RWPE1 (cell line): Measurements from ENCODE around the gene NQO2.
"Not testable (repeated sequence)": the region's sequence is repeated elsewhere in the genome, so short reads cannot be mapped to it uniquely, and the experiment has no call there.

ENCODE experiments used
- CTCF ChIA-PET: fragments of 350-600 bp; sonication (Branson Sonifier 250); formaldehyde crosslinking; extraction: SDS; loops from one replicate; lab custom pipeline; 2021; lab: Yijun Ruan, JAX
- POLR2A ChIA-PET: fragments of 400-600 bp; formaldehyde crosslinking; extraction: SDS; loops from one replicate; lab custom pipeline; 2020; ENCODE audit warnings: antibody characterized with exemption; ENCODE audit not compliant: low non-redundant PET; lab: Yijun Ruan, JAX
- DNase-seq: peaks from one replicate; pipeline ENCODE4 v3.0.0; 2012; ENCODE audit warnings: low spot score
- H3K27ac ChIP-seq: fragments of 450-650 bp; 2 replicates; pipeline ENCODE4 v1.5.1; 2017
- CTCF ChIP-seq: fragments of 450-650 bp; conservative IDR thresholded peaks from 2 replicates; pipeline ENCODE4 v1.5.1; 2017; ENCODE audit warnings: low read depth, mild to moderate bottlenecking

The NQO2 gene

GRCh38 chr6:3015144-3015543, 15.4 kb downstream of the NQO2 start:
- TF ChIP-seq CTCF = no peak
- H3K27ac ChIP-seq = 0 out of 2 replicates have a peak overlapping the region, but pooled peaks have one; percentile 1
- CTCF ChIA-PET = interaction anchor here (1.0 kb wide), 1 partner anchor 13 kb away, joined by 7 read pairs; no protein-coding TSS in a partner anchor
- DNase-seq = no peak
- POLR2A ChIA-PET = no interaction called here

- POLR2A ChIA-PET = no interaction called here
- CTCF ChIA-PET = no interaction called here
- H3K27ac ChIP-seq = peak overlapping the region; percentile 7; the same call in 1 of the 2 replicates
- DNase-seq = no peak
- TF ChIP-seq CTCF = no peak
Measured at GRCh38 chr6:3016473-3017280, 17.0 kb downstream of the NQO2 start.

GRCh38 chr6:3017304-3017703, 17.6 kb downstream of the NQO2 start:
- ChIA-PET POLR2A (no interaction called here), CTCF (no interaction called here)
- no peak for DNase-seq
- no peak for TF ChIP-seq CTCF
- H3K27ac ChIP-seq = peak overlapping the region; percentile 7; the same call in 1 of the 2 replicates

- no peak for DNase-seq
- H3K27ac ChIP-seq = peak overlapping the region; percentile 48; the same call in 1 of the 2 replicates
- no peak for TF ChIP-seq CTCF
- ChIA-PET CTCF (interaction anchor here (1.4 kb wide), 1 partner anchor 17 kb away, joined by 5 read pairs; no protein-coding TSS in a partner anchor), POLR2A (no interaction called here)
Measured at GRCh38 chr6:3019065-3019464, 19.4 kb downstream of the NQO2 start.

GRCh38 chr6:3019749-3020320, 20.1 kb downstream of the NQO2 start:
- H3K27ac ChIP-seq = peak overlapping the region; percentile 48; the same call in 1 of the 2 replicates
- ChIA-PET POLR2A (no interaction called here), CTCF (interaction anchor here (1.2 to 1.4 kb wide), 2 partner anchors 18 kb away, joined by 4 to 5 read pairs; no protein-coding TSS in a partner anchor)
- no peak for TF ChIP-seq CTCF
- no peak for DNase-seq

- CTCF ChIA-PET = interaction anchor here (1.2 kb wide), 1 partner anchor 19 kb away, joined by 4 read pairs; no protein-coding TSS in a partner anchor
Measured at GRCh38 chr6:3020976-3021598, 21.4 kb downstream of the NQO2 start.

More at GRCh38 chr6:3020976-3021598, 21.4 kb downstream of the NQO2 start:
- POLR2A ChIA-PET, H3K27ac ChIP-seq, DNase-seq: not testable (repeated sequence)
